Activated CD8-positive, alpha-beta T cell treated with anti-CD3 and anti-CD28 coated beads, Interleukin-2, amount 10 ng/mL, durations not matched to agents 7 days and 5 days (primary cell): Measurements from ENCODE around the gene SRSF5. TPM values are rescaled to one million over a fixed set of nuclear protein-coding genes. Genes with fewer than 3 reads are reported as not detected.

ENCODE experiments used
- ATAC-seq: fragments of 150-1000 bp; cut with Tn5 transposase; one replicate; pipeline ENCODE4 v1.10.0; 2021; ENCODE audit warnings: moderate library complexity
- CTCF ChIA-PET: fragments of 350-600 bp; sonication (Branson Sonifier 250); formaldehyde crosslinking; loops from one replicate; lab custom pipeline; 2021; ENCODE audit warnings: antibody characterized with exemption; lab: Charles Lee
- POLR2A ChIA-PET: fragments of 350-600 bp; sonication (Branson Sonifier 250); formaldehyde crosslinking; loops from one replicate; lab custom pipeline; 2021; ENCODE audit warnings: antibody characterized with exemption; lab: Charles Lee
- DNase-seq: peaks from one replicate; pipeline ENCODE4 v3.0.0-alpha.2; 2020
- H3K27ac Mint-ChIP-seq: one replicate; pipeline ENCODE4 v1.8.0; 2021; ENCODE audit warnings: mild to moderate bottlenecking, mixed read lengths
- H3K27me3 Mint-ChIP-seq: one replicate; pipeline ENCODE4 v1.8.0; 2021; ENCODE audit warnings: low read depth, mixed read lengths
- H3K36me3 Mint-ChIP-seq: one replicate; pipeline ENCODE4 v1.8.0; 2021; ENCODE audit warnings: low read depth, mixed read lengths
- H3K4me1 Mint-ChIP-seq: one replicate; pipeline ENCODE4 v1.8.0; 2021; ENCODE audit warnings: low read depth, mixed read lengths
- H3K4me3 Mint-ChIP-seq: one replicate; pipeline ENCODE4 v1.8.0; 2021; ENCODE audit warnings: mild to moderate bottlenecking, mixed read lengths
- H3K9me3 Mint-ChIP-seq: one replicate; pipeline ENCODE4 v1.8.0; 2022; ENCODE audit warnings: mixed read lengths; ENCODE audit not compliant: insufficient read depth
- total RNA-seq, 2 experiments: library from RNA; stranded (reverse); gene quantifications; one replicate each; pipeline ENCODE4 v1.2.3, GENCODE V29; 2021

The SRSF5 gene
- total RNA-seq, 2 experiments from 2014 or later, result 283 to 301 TPM

- no peak overlapping the region for H3K4me3 Mint-ChIP-seq
- POLR2A ChIA-PET, result interaction anchor here (0.6 kb wide), 1 partner anchor 17 kb away, joined by 3 read pairs; the partner anchor contains the start of gene SRSF5
- no peaks in the 10 kb centered on the region for H3K27me3 Mint-ChIP-seq
- no peaks in the 10 kb centered on the region for H3K36me3 Mint-ChIP-seq
- H3K27ac Mint-ChIP-seq, result no peak overlapping the region
- H3K4me1 Mint-ChIP-seq, result peaks cover 17% of the 10 kb centered on the region
- ATAC-seq (no peak), DNase-seq (no peak)
- no peaks in the 10 kb centered on the region for H3K9me3 Mint-ChIP-seq
- CTCF ChIA-PET, result interaction anchor here (1.2 kb wide), 1 partner anchor 166 kb away, joined by 3 read pairs; no protein-coding TSS in a partner anchor
Observed at GRCh38 chr14:69750495-69750894, 16.4 kb upstream of the SRSF5 start.

- ATAC-seq (no peak), DNase-seq (no peak)
- Mint-ChIP-seq H3K9me3 (no peaks in the 10 kb centered on the region), H3K27me3 (no peaks in the 10 kb centered on the region), H3K27ac (no peak overlapping the region), H3K36me3 (no peaks in the 10 kb centered on the region), H3K4me3 (no peak overlapping the region), H3K4me1 (peaks cover 15% of the 10 kb centered on the region)
- ChIA-PET CTCF (no interaction called here), POLR2A (interaction anchor here (0.6 to 0.8 kb wide), 2 partner anchors 9 to 14 kb away, joined by 3 read pairs; partner anchors contain the start of gene SRSF5)
Observed at GRCh38 chr14:69752773-69753172, 14.2 kb upstream of the SRSF5 start.

GRCh38 chr14:69753860-69754259 lies 13.1 kb upstream of the SRSF5 start:
- no peaks in the 10 kb centered on the region for H3K36me3 Mint-ChIP-seq
- CTCF ChIA-PET, result no interaction called here
- ATAC-seq (no peak), DNase-seq (no peak)
- no peak overlapping the region for H3K27ac Mint-ChIP-seq
- H3K27me3 Mint-ChIP-seq, result no peaks in the 10 kb centered on the region
- H3K4me1 Mint-ChIP-seq, result peaks cover 15% of the 10 kb centered on the region
- no peaks in the 10 kb centered on the region for H3K9me3 Mint-ChIP-seq
- H3K4me3 Mint-ChIP-seq, result no peak overlapping the region
- POLR2A ChIA-PET, result interaction anchor here (6.4 kb wide), 1 partner anchor 13 kb away, joined by 27 read pairs; the partner anchor contains the start of gene SRSF5

- Mint-ChIP-seq H3K4me1 (peaks cover 15% of the 10 kb centered on the region), H3K27me3 (no peaks in the 10 kb centered on the region), H3K27ac (no peak overlapping the region), H3K9me3 (no peaks in the 10 kb centered on the region), H3K36me3 (no peaks in the 10 kb centered on the region), H3K4me3 (no peak overlapping the region)
- ChIA-PET POLR2A (interaction anchor here (6.4 kb wide), 1 partner anchor 12 kb away, joined by 27 read pairs; the partner anchor contains the start of gene SRSF5), CTCF (interaction anchor here (2.7 kb wide), 1 partner anchor 12 kb away, joined by 8 read pairs; the partner anchor contains the start of gene SRSF5)
- ATAC-seq, result no peak
- no peak for DNase-seq
Observed at GRCh38 chr14:69754487-69754886, 12.5 kb upstream of the SRSF5 start.

- CTCF ChIA-PET, result interaction anchor here (2.7 kb wide), 1 partner anchor 11 kb away, joined by 8 read pairs; the partner anchor contains the start of gene SRSF5
- peaks cover 15% of the 10 kb centered on the region for H3K4me1 Mint-ChIP-seq
- POLR2A ChIA-PET, result interaction anchor here (6.4 kb wide), 1 partner anchor 12 kb away, joined by 27 read pairs; the partner anchor contains the start of gene SRSF5
- H3K4me3 Mint-ChIP-seq, result no peak overlapping the region
- H3K27me3 Mint-ChIP-seq, result no peaks in the 10 kb centered on the region
- DNase-seq (no peak), ATAC-seq (no peak)
- H3K27ac Mint-ChIP-seq, result peak overlapping the region; percentile 69
- H3K9me3 Mint-ChIP-seq, result no peaks in the 10 kb centered on the region
- H3K36me3 Mint-ChIP-seq, result no peaks in the 10 kb centered on the region
Observed at GRCh38 chr14:69755296-69755695, 11.6 kb upstream of the SRSF5 start.

GRCh38 chr14:69755784-69756183 lies 11.2 kb upstream of the SRSF5 start:
- POLR2A ChIA-PET, result interaction anchor here (6.4 kb wide), 1 partner anchor 11 kb away, joined by 27 read pairs; the partner anchor contains the start of gene SRSF5
- ATAC-seq (no peak), DNase-seq (no peak)
- Mint-ChIP-seq H3K9me3 (no peaks in the 10 kb centered on the region), H3K27me3 (no peaks in the 10 kb centered on the region), H3K4me1 (peaks cover 15% of the 10 kb centered on the region), H3K27ac (peak overlapping the region; percentile 69), H3K4me3 (no peak overlapping the region), H3K36me3 (no peaks in the 10 kb centered on the region)
- CTCF ChIA-PET, result interaction anchor here (2.7 kb wide), 1 partner anchor 11 kb away, joined by 8 read pairs; the partner anchor contains the start of gene SRSF5

- Mint-ChIP-seq H3K4me3 (no peak overlapping the region), H3K36me3 (no peaks in the 10 kb centered on the region), H3K27me3 (no peaks in the 10 kb centered on the region), H3K4me1 (peaks cover 15% of the 10 kb centered on the region), H3K9me3 (no peaks in the 10 kb centered on the region), H3K27ac (no peak overlapping the region)
- POLR2A ChIA-PET, result interaction anchor here (6.4 kb wide), 1 partner anchor 11 kb away, joined by 27 read pairs; the partner anchor contains the start of gene SRSF5
- no peak for DNase-seq
- CTCF ChIA-PET, result interaction anchor here (2.7 kb wide), 1 partner anchor 10 kb away, joined by 8 read pairs; the partner anchor contains the start of gene SRSF5
- ATAC-seq, result no peak
Observed at GRCh38 chr14:69756298-69756697, 10.6 kb upstream of the SRSF5 start.

- peaks cover 5% of the 10 kb centered on the region for H3K36me3 Mint-ChIP-seq
- CTCF ChIA-PET, result interaction anchor here (1.4 kb wide), 1 partner anchor 33 kb away, joined by 4 read pairs; no protein-coding TSS in a partner anchor
- no peak overlapping the region for H3K27ac Mint-ChIP-seq
- H3K4me3 Mint-ChIP-seq, result no peak overlapping the region
- POLR2A ChIA-PET, result no interaction called here
- peaks cover 20% of the 10 kb centered on the region for H3K4me1 Mint-ChIP-seq
- H3K27me3 Mint-ChIP-seq, result no peaks in the 10 kb centered on the region
- H3K9me3 Mint-ChIP-seq, result peaks cover 11% of the 10 kb centered on the region
- DNase-seq (no peak), ATAC-seq (no peak)
Observed at GRCh38 chr14:69760810-69761209, 6.1 kb upstream of the SRSF5 start.

GRCh38 chr14:69763761-69764510 lies 3.0 kb upstream of the SRSF5 start:
- no peaks in the 10 kb centered on the region for H3K27me3 Mint-ChIP-seq
- no peak for ATAC-seq
- H3K9me3 Mint-ChIP-seq, result peaks cover 12% of the 10 kb centered on the region
- H3K4me1 Mint-ChIP-seq, result peaks cover 39% of the 10 kb centered on the region
- ChIA-PET POLR2A (interaction anchor here (0.6 kb wide), 1 partner anchor 19 kb away, joined by 3 read pairs; no protein-coding TSS in a partner anchor), CTCF (no interaction called here)
- DNase-seq, result no peak
- peak overlapping the region; percentile 49 for H3K27ac Mint-ChIP-seq
- no peak overlapping the region for H3K4me3 Mint-ChIP-seq
- H3K36me3 Mint-ChIP-seq, result peaks cover 30% of the 10 kb centered on the region

GRCh38 chr14:69767369-69767999 lies 542 bp downstream of the SRSF5 start:
- DNase-seq (peak; percentile 92), ATAC-seq (peak; percentile 68)
- Mint-ChIP-seq H3K27me3 (no peaks in the 10 kb centered on the region), H3K9me3 (peaks cover 12% of the 10 kb centered on the region), H3K4me1 (peaks cover 60% of the 10 kb centered on the region), H3K4me3 (peak overlapping the region; percentile 98), H3K27ac (peak overlapping the region; percentile 100), H3K36me3 (peaks cover 61% of the 10 kb centered on the region)
- POLR2A ChIA-PET, result interaction anchor here (0.6 to 3.3 kb wide), 27 partner anchors 9 to 1204 kb away, joined by 3 to 27 read pairs (median 4); partner anchors contain the start of genes MAP3K9 and SUSD6
- CTCF ChIA-PET, result interaction anchor here (0.9 to 1.5 kb wide), 4 partner anchors 9 to 163 kb away, joined by 3 read pairs; no protein-coding TSS in a partner anchor

GRCh38 chr14:69768873-69769272 lies 1.9 kb downstream of the SRSF5 start:
- Mint-ChIP-seq H3K36me3 (peaks cover 71% of the 10 kb centered on the region), H3K27me3 (no peaks in the 10 kb centered on the region), H3K4me3 (peak overlapping the region; percentile 98), H3K4me1 (peaks cover 62% of the 10 kb centered on the region), H3K27ac (peak overlapping the region; percentile 100), H3K9me3 (peaks cover 9% of the 10 kb centered on the region)
- ChIA-PET POLR2A (interaction anchor here (3.3 kb wide), 1 partner anchor 157 kb away, joined by 21 read pairs; the partner anchor contains the start of gene SUSD6), CTCF (no interaction called here)
- no peak for ATAC-seq
- no peak for DNase-seq
